ENCODE data around the gene FAM72D.
"Not testable (repeated sequence)": the region's sequence is repeated elsewhere in the genome, so short reads cannot be mapped to it uniquely, and the experiment has no call there.

DNA sequence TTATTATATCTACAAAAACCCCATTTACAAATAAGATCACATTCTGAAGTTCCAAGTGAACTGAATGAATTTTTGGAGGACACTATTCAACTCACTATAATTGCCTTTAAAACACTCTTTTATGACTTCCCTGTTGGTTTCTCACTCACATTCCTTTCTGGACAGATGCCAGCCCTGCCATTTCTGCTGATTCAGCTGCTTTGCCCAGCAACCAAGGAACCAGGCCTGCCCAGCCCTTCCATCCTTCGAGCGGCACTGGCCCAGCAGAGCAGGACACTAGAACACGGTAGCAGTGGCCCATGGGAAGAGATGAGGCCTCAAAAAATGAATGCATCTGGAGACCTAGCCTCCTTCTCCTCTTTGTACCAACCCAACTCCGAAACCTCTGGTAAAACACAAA lies 50.5 kb downstream of the FAM72D start:
- TF ChIP-seq, protein P1, sequence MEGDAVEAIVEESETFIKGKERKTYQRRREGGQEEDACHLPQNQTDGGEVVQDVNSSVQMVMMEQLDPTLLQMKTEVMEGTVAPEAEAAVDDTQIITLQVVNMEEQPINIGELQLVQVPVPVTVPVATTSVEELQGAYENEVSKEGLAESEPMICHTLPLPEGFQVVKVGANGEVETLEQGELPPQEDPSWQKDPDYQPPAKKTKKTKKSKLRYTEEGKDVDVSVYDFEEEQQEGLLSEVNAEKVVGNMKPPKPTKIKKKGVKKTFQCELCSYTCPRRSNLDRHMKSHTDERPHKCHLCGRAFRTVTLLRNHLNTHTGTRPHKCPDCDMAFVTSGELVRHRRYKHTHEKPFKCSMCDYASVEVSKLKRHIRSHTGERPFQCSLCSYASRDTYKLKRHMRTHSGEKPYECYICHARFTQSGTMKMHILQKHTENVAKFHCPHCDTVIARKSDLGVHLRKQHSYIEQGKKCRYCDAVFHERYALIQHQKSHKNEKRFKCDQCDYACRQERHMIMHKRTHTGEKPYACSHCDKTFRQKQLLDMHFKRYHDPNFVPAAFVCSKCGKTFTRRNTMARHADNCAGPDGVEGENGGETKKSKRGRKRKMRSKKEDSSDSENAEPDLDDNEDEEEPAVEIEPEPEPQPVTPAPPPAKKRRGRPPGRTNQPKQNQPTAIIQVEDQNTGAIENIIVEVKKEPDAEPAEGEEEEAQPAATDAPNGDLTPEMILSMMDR (IDR thresholded peaks at IDR 0.05): not testable (repeated sequence)
- not testable (repeated sequence) for TF ChIP-seq POLR2A (IDR thresholded peaks at IDR 0.05)
